Urinary bladder (tissue), 4 donors: Measurements from ENCODE around the gene NCCRP1. TPM values are rescaled to one million over a fixed set of nuclear protein-coding genes. Genes with fewer than 3 reads are reported as not detected.
"Not testable (repeated sequence)": the region's sequence is repeated elsewhere in the genome, so short reads cannot be mapped to it uniquely, and the experiment has no call there.

Source experiments
- DNase-seq: peaks from one replicate; pipeline ENCODE4 v3.0.0-alpha.2; 2015; ENCODE audit errors: extremely low spot score
- H3K27ac ChIP-seq: one replicate; pipeline ENCODE4 v1.5.1; 2013; ENCODE audit warnings: low read depth, mild to moderate bottlenecking, moderate library complexity
- H3K36me3 ChIP-seq: one replicate; pipeline ENCODE4 v1.6.1; 2013; ENCODE audit warnings: mild to moderate bottlenecking, moderate library complexity; ENCODE audit not compliant: insufficient read depth
- H3K4me1 ChIP-seq: one replicate; pipeline ENCODE4 v1.6.1; 2013; ENCODE audit warnings: mild to moderate bottlenecking, moderate library complexity; ENCODE audit not compliant: insufficient read depth
- H3K4me3 ChIP-seq: one replicate; pipeline ENCODE4 v1.5.1; 2013; ENCODE audit warnings: low read depth, low read length
- WGBS: extraction: QIAGEN DNeasy Blood & Tissue Kit; methylation state at CpG from one replicate; pipeline ENCODE4 v1.1.7; 2013; 5-methylcytosine and 5-hydroxymethylcytosine counted together
- polyA plus RNA-seq: library from polyadenylated mRNA; stranded (reverse); fragments of 200-250 nt; gene quantifications from one replicate; pipeline ENCODE4 v1.2.3, GENCODE V29; 2013
- total RNA-seq: library from RNA; depleted of rRNA; stranded (reverse); fragments of >200 nt; gene quantifications from one replicate; pipeline ENCODE4 v1.2.3, GENCODE V29; 2014
- donor health status: healthy with polysubstance abuse.
- donor health status: healthy.

The NCCRP1 gene
- total and polyA plus RNA-seq, 2 donors = 0.38 to 1.1 TPM

DNA sequence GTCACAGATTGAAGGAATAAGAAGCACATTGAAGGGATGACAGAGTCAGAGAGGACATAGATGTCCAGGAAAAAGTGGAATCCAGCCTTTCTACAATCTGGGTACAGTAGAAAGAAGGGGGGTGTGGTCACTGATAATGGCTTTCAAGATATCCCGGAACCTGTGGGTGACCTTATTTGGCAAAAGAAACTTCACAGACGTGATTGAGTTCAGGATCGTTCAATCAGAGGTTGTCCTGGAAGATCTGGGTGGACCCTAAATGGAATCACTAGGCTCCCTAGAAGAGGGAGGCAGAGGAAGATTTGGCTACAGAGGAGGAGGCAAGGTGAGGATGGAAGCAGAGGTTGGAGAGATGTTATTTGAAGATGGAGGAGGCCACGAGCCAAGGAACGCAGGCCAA, 20.3 kb downstream of the NCCRP1 start:
- Histone ChIP-seq H3K27ac (no peak overlapping the region), H3K4me1 (no peaks in the 10 kb centered on the region)

DNA sequence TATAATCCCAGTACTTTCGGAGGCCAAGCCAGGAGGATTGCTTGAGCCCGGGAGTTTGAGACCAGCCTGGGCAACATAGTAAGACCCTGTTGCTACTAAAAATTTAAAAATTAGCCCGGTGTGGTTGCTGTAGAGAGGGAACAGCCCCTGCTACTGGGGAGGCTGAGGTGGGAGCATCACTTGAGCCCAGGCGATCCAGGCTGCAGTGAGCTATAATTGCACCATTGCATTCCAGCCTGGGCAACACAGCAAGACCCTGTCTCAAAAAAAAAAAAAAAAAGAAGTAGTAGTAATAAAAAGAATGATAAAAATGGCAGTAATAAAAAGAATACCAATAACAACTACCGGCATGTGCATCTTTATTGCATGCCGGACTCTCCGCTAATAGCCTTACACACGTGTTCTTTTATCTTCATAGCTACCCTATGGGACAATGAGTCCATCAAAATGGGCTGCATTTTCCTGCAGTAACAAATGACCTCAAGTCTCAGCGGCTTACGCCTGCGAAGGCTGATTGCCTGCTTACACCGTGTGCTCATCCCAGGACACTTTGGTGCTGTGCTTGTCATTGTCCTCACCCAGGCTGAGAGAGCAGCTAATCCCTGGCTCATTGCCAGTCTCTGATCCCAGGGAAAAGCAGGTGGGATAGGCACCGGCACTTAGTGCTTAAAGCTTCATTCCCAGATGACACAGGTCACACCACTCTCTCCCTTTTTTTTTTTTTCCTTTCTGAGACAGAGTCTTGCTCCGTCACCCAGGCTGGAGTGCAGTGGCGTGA, 21.7 kb downstream of the NCCRP1 start:
- 81% methylated on average over 15 of the region's 15 CpGs for WGBS
- no peak for DNase-seq
- H3K4me1 ChIP-seq = no peaks in the 10 kb centered on the region
- no peak overlapping the region for H3K27ac ChIP-seq
- H3K4me3 ChIP-seq = no peak overlapping the region
- H3K36me3 ChIP-seq = no peaks in the 10 kb centered on the region

More for the DNA sequence above, 20.3 kb downstream of the NCCRP1 start:
- Histone ChIP-seq H3K36me3 (no peaks in the 10 kb centered on the region), H3K4me3 (no peak overlapping the region)
- no peak for DNase-seq
- 88% methylated on average over 5 of the region's 5 CpGs for WGBS

DNA sequence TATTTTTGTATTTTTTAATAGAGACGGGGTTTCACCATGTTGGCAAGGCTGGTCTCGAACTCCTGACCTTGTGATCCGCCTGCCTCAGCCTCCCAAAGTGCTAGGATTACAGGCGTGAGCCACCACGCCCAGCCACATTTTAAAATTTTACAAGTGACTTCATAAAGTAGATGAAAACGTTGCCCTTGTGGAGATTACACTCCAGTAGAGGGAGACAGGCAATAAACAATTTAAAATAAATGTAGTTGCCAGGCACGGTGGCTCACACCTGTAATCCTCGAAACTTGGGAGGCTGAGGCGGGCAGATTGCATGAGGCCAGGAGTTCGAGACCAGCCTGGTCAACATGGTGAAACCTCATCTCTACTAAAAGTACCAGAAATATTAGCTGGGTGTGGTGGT, 22.3 kb downstream of the NCCRP1 start:
- not testable (repeated sequence) for H3K36me3 ChIP-seq, H3K4me3 ChIP-seq, DNase-seq, H3K27ac ChIP-seq, H3K4me1 ChIP-seq
- WGBS = 68% methylated on average over 10 of the region's 10 CpGs

DNA sequence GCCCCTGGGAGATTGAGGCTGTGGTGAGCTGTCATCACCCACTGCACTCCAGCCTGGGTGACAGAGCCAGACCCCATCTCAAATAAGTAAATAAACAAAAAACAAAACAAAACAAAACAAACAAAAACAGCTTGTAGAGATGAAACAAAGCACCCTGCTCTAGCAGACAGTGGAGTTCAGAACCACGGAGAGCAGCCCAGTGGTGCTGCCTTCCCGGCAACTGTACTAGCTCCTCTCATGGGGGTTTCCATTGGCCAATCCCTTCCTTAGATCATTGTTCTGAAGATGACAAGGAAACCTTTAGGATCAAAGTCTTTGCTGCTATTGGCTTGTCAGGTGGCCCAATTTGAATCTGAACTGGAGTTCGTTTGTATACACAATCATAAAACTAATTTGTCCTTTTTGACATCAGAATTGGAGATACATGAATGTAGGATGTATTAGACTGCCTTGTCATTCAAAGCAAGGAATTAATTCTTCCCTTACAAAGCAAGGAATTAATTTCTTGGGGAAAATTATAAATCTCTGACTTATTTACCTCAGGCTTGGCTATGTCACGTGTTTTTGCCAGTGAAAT, 27.0 kb downstream of the NCCRP1 start:
- 21% methylated on average over 4 of the region's 4 CpGs for WGBS
- DNase-seq = no peak
- Histone ChIP-seq H3K27ac (no peak overlapping the region), H3K4me3 (no peak overlapping the region), H3K36me3 (no peaks in the 10 kb centered on the region), H3K4me1 (no peaks in the 10 kb centered on the region)

DNA sequence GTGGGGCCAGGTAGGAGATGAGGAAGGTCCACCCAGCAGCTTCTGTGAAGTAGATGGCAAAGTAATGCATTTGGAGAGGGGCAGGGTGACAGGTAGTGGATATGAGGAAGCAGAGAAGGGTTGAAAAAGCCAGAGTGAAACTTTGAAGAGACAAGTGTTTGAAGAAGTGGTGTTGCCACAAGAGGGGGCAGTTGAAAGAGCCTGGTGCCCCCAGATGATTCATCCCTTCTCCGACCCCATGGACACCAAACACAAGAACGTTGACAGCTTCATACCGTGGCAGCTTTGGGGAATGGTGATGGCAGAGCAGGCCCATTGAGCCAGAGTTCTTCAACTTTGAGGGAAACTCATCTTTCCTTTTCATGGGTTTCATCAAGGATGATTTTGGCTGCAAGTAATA, 28.1 kb downstream of the NCCRP1 start:
- WGBS = 23% methylated on average over 3 of the region's 3 CpGs
- Histone ChIP-seq H3K27ac (no peak overlapping the region), H3K4me1 (no peaks in the 10 kb centered on the region), H3K4me3 (no peak overlapping the region), H3K36me3 (no peaks in the 10 kb centered on the region)
- DNase-seq = no peak

DNA sequence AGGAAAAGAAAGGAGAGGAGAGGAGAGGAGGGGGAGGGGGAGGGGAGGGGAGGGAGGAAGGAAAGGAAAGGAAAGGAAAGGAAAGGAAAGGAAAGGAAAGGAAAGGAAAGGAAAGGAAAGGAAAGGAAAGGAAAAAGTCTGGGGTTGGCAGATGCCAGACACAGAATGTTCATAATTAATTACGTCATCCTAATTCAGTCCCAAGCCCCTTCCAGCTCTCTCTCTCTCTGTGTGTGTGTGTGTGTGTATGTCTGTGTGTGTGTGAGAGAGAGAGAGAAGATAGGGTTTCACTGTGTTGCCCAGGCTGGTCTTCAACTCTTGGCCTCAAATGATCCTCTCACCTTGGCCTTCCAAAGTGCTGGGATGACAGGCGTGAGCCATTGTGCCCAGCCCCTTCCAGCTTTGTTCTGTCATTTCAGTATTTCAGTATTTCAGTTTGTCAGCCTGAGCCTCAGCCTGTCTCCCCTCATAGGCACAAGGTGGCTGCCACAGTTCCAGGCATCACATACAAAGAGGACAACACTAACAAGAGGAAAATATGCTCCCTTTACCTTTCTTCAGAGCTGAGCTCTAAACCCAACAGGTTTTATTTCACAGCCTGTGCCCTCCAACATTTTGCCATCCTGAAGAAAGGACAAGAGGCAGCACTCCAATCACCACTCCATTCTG, 33.5 kb downstream of the NCCRP1 start:
- Histone ChIP-seq H3K4me3 (no peak overlapping the region), H3K27ac (no peak overlapping the region), H3K4me1 (no peaks in the 10 kb centered on the region), H3K36me3 (no peaks in the 10 kb centered on the region)
- DNase-seq = no peak
- 74% methylated on average over 2 of the region's 2 CpGs for WGBS

DNA sequence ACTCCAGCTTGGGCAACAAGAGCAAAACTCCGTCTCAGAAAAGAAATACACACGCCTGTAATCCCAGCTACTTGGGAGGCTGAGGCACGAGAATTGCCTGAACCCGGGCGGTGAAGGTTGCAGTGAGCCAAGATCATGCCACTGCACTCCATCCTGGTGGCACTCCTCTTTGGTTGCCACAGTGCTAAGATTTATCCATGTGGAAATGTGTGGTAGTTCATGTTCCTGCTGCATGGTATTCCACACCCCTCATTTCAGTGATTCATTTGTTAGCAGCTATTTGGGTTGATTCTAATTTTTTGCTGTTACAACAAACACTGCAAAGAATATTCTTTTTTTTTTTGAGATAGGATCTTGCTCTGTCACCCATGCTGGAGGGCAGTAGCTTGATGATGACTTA, 35.9 kb downstream of the NCCRP1 start:
- no peak for DNase-seq
- Histone ChIP-seq H3K36me3 (no peaks in the 10 kb centered on the region), H3K27ac (no peak overlapping the region), H3K4me3 (no peak overlapping the region), H3K4me1 (no peaks in the 10 kb centered on the region)
- WGBS = 82% methylated on average over 5 of the region's 5 CpGs

DNA sequence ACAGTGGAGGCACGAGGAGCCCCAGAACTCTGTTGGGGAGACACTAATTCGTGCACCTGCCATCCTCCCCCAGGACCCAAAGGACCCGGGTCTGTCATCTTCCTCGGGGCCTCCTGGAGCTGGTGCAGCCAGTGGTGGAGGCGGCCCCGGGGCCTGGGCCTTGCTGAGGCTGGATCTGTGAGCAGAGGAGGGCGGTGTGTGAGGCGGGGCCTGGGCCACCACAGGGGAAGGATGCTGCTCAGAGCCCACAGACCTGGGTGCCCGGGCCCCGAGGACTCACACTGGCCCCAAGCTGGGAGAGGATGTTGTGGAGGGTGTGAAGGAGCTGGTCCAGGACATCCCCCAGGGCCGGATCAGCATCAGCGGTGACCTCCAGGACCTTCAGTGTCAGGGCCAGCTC, 39.8 kb downstream of the NCCRP1 start:
- no peaks in the 10 kb centered on the region for H3K36me3 ChIP-seq
- no peaks in the 10 kb centered on the region for H3K4me1 ChIP-seq
- no peak overlapping the region for H3K27ac ChIP-seq
- no peak overlapping the region for H3K4me3 ChIP-seq
- 69% methylated on average over 12 of the region's 12 CpGs for whole genome bisulfite sequencing
- DNase-seq = no peak

DNA sequence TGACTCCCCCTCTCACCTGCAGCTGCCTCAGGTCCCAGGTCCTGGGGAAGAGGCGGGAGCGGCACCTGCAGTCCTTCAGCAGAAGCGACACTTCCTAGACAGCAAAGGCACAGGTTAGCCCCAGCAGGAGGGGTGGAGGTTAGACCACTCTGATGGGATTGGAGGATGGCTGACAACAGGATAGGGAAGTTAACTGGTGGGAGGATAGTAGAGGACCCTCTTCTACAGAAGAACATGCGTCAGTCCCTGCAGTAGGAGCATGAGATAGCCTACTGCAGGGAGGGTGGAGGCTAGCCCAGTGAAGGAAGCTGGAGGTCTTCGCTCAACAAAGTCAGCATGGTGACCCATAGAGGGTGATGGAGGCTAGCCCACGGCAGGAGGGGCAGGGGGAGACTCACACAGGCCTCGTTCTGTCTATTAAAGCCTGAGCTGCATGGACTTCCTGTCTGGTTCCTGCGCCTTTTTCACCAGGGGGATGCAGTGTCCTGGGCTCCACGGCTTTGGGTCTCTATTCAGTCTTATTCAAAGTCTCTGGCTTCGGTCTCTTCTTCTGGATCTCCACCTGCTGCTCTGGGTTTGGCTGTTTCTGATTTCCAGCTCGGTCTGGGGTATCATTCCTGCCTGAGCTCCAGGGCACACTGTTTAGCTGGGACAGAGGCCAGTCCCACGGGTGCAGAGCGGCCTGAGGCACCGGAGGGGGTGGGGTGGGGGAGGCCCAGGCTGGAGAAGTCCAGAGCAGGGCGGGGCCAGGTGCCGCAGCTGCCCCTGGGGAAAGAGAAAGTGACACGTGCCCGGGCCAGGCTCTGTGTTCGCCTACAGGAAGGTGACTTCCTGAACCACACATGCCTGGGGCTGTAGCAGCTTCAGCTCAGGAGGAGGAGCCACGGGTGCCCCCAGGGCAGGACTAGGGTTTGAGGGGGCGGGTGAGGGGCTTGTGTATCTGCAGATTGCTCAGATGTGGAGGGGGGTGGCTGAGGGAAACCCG, 40.7 kb downstream of the NCCRP1 start:
- Histone ChIP-seq H3K27ac (no peak overlapping the region), H3K4me3 (no peak overlapping the region), H3K4me1 (no peaks in the 10 kb centered on the region), H3K36me3 (no peaks in the 10 kb centered on the region)
- no peak for DNase-seq
- 38% methylated on average over 22 of the region's 22 CpGs for WGBS

DNA sequence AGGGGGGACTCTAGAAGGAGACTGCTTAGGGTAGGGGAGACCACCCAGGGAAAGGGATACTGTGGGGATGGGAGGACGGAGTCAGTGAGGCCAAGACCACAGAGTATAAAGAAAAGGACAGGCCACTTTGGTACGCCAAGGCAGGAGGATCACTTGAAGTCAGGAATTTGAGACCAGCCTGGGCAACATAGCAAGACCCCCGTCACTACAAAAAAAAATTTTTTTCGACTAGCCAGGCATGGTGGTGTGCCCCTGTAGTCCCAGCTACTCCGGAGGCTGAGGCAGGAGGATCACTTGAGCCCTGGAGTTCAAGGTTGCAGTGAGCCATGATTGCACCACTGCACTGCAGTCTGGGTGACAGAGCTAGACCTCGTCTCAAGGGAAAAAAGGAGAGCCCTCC, 41.4 kb downstream of the NCCRP1 start:
- WGBS = 78% methylated on average over 6 of the region's 6 CpGs
- Histone ChIP-seq H3K4me3 (no peak overlapping the region), H3K27ac (no peak overlapping the region), H3K36me3 (no peaks in the 10 kb centered on the region), H3K4me1 (no peaks in the 10 kb centered on the region)
- DNase-seq = no peak

DNA sequence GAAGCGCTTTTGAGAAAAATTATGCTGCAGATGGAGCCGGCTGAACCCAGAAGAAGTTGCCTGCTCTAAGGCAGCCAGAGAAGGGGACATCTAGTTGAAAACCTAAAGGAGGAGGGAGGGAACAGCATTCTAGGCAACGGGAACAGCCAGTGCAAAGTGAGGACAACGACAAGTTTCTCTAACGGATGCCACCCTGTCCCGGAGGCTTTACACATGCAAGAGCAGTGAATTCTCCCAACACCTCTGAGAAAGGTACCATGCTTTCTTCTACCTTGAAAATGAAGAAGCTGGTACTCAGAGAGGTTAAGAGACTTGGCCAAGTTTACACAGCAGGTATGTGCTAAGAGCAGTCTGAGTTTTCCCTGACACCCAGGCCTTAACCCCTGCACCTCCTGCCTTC, 42.2 kb downstream of the NCCRP1 start:
- H3K4me1 ChIP-seq = no peaks in the 10 kb centered on the region
- no peak for DNase-seq
- no peaks in the 10 kb centered on the region for H3K36me3 ChIP-seq
- 87% methylated on average over 6 of the region's 6 CpGs for WGBS
- H3K27ac ChIP-seq = no peak overlapping the region
- no peak overlapping the region for H3K4me3 ChIP-seq

DNA sequence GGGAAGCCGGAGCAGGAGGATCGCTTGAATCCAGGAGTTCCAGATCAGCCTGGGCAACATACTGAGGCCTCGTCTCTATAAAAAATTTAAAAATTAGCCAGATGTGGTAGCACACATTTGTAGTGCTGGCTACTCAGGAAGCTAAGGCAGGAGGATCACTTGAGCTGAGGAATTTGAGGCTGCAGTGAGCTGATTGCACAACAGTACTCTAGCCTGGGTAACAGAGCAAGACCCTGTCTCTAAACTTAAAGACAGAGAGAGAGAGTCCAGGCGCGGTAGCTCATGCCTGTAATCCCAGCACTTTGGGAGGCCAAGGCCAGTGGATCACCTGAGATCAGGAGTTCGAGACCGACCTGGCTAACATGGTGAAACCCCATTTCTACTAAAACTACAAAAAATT, 43.7 kb downstream of the NCCRP1 start:
- no peak for DNase-seq
- 90% methylated on average over 7 of the region's 7 CpGs for WGBS
- Histone ChIP-seq H3K27ac (no peak overlapping the region), H3K36me3 (no peaks in the 10 kb centered on the region), H3K4me3 (no peak overlapping the region), H3K4me1 (no peaks in the 10 kb centered on the region)

DNA sequence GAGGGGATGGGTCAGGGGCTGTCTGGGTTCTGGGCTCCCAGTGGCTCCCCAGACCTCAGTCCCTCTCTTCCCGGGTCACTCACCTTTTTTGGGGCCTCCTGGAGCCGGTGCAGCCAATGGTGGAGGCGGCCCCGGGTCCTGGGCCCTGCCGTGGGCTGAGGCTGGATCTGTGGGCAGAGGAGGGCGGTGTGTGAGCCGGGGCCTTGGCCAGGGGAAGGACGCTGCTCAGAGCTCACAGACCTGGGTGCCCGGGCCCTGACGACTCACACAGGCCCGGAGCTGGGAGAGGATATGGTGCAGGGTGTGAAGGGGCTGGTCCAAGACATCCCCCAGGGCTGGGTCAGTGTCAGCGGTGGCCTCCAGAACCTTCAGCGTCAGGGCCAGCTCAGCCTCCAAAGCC, 47.0 kb downstream of the NCCRP1 start:
- not testable (repeated sequence) for H3K27ac ChIP-seq, DNase-seq, H3K4me3 ChIP-seq, H3K36me3 ChIP-seq, H3K4me1 ChIP-seq
- WGBS = 78% methylated on average over 13 of the region's 13 CpGs
